HepG2 (cell line): ENCODE data around the gene PSMD4. TPM values are rescaled to one million over a fixed set of nuclear protein-coding genes. Genes with fewer than 3 reads are reported as not detected.

Source experiments
- AGO1 ChIP-seq: fragments of 200-400 bp; formaldehyde crosslinking; IDR thresholded peaks from 2 replicates; pipeline ENCODE4 v1.6.1; 2017; ENCODE audit warnings: mild to moderate bottlenecking, low read depth, low read length, moderate library complexity; ENCODE audit not compliant: poor library complexity, severe bottlenecking
- KLF15 ChIP-seq: sonication (generic); formaldehyde crosslinking; IDR thresholded peaks from 2 replicates; pipeline ENCODE4 v1.8.1; 2023; ENCODE audit warnings: borderline replicate concordance, mild to moderate bottlenecking, inconsistent platforms, missing genetic modification reagents, mixed read lengths
- MIXL1 ChIP-seq: IDR thresholded peaks from 2 replicates; pipeline ENCODE4 v1.6.1; 2016
- MXD3 ChIP-seq: IDR thresholded peaks from 2 replicates; pipeline ENCODE4 v1.6.1; 2016; ENCODE audit warnings: mild to moderate bottlenecking, missing biosample characterization, missing genetic modification reagents
- NFIC ChIP-seq: IDR thresholded peaks from 2 replicates; pipeline ENCODE4 v1.6.1; 2012; ENCODE audit warnings: mild to moderate bottlenecking, low read length, inconsistent platforms
- RARA ChIP-seq: IDR thresholded peaks from 2 replicates; pipeline ENCODE4 v1.6.1; 2016; ENCODE audit warnings: missing genetic modification reagents, missing compliant biosample characterization
- SNAI1 ChIP-seq: sonication (generic); formaldehyde crosslinking; IDR thresholded peaks from 2 replicates; pipeline ENCODE4 v1.5.0; 2020; ENCODE audit warnings: mild to moderate bottlenecking, missing genetic modification reagents, borderline replicate concordance
- SSRP1 ChIP-seq: IDR thresholded peaks from 2 replicates; pipeline ENCODE4 v1.6.1; 2016; ENCODE audit warnings: control low read depth
- TCF12 ChIP-seq, 2 experiments: fragments of 450-650 bp in 1 of 2; sonication (generic) in 1 of 2; formaldehyde crosslinking in 1 of 2; IDR thresholded peaks; 2 replicates each; pipeline versions ENCODE4 v1.6.1 to v1.8.0; 2017 to 2022; ENCODE audit warnings: antibody characterized with exemption in 1 of 2, mild to moderate bottlenecking in 1 of 2, missing genetic modification reagents in 1 of 2, moderate library complexity in 1 of 2
- TRAFD1 ChIP-seq: sonication (generic); formaldehyde crosslinking; IDR thresholded peaks from 2 replicates; pipeline ENCODE4 v1.5.1; 2020; ENCODE audit warnings: missing genetic modification reagents, mild to moderate bottlenecking, borderline replicate concordance
- TSC22D2 ChIP-seq: sonication (generic); formaldehyde crosslinking; IDR thresholded peaks from 2 replicates; pipeline ENCODE4 v1.5.1; 2020; ENCODE audit warnings: missing genetic modification reagents, mild to moderate bottlenecking, borderline replicate concordance
- ZBTB42 ChIP-seq: sonication (generic); formaldehyde crosslinking; IDR thresholded peaks from 2 replicates; pipeline ENCODE4 v1.5.0; 2020; ENCODE audit warnings: mild to moderate bottlenecking, missing genetic modification reagents
- ZC3H13 ChIP-seq: sonication (generic); formaldehyde crosslinking; IDR thresholded peaks from 2 replicates; pipeline ENCODE4 v1.8.1; 2023; ENCODE audit warnings: mild to moderate bottlenecking, missing genetic modification reagents, moderate library complexity
- ZNF224 ChIP-seq: sonication (generic); formaldehyde crosslinking; IDR thresholded peaks from 2 replicates; pipeline ENCODE4 v1.5.0; 2020; ENCODE audit warnings: mild to moderate bottlenecking, missing genetic modification reagents
- ZNF496 ChIP-seq: sonication (generic); formaldehyde crosslinking; IDR thresholded peaks from 2 replicates; pipeline ENCODE4 v1.8.1; 2023; ENCODE audit warnings: mild to moderate bottlenecking, moderate library complexity, missing genetic modification reagents; ENCODE audit not compliant: insufficient replicate concordance
- ZNF510 ChIP-seq: sonication (generic); formaldehyde crosslinking; IDR thresholded peaks from 2 replicates; pipeline ENCODE4 v1.4.0; 2020; ENCODE audit warnings: low read depth, mild to moderate bottlenecking, missing genetic modification reagents
- ZNF704 ChIP-seq: sonication (generic); formaldehyde crosslinking; IDR thresholded peaks from 2 replicates; pipeline ENCODE4 v1.8.1; 2023; ENCODE audit warnings: mild to moderate bottlenecking, inconsistent platforms, moderate library complexity, missing genetic modification reagents, borderline replicate concordance
- ZNF737 ChIP-seq: sonication (generic); formaldehyde crosslinking; IDR thresholded peaks from 2 replicates; pipeline ENCODE4 v1.5.0; 2020; ENCODE audit warnings: missing genetic modification reagents, mild to moderate bottlenecking, borderline replicate concordance
- ZNF773 ChIP-seq: sonication (generic); formaldehyde crosslinking; IDR thresholded peaks from 2 replicates; pipeline ENCODE4 v1.4.0; 2020; ENCODE audit warnings: missing genetic modification reagents, borderline replicate concordance
- polyA plus RNA-seq, 8 experiments: library from polyadenylated mRNA; depleted of rRNA in 3 of 8; stranded (reverse) in 7 of 8; unstranded in 1 of 8; fragments of >200 nt; fragmentation: Illumina TruSeq in 4 of 8; extraction: Trizol in 4 of 8; gene quantifications; 2 replicates each; pipeline versions ENCODE4 v1.2.1 to v1.2.3, GENCODE V29; 2011 to 2016; ENCODE audit warnings: low read depth in 4 of 8, missing spikeins in 1 of 8, mixed read lengths in 1 of 8; ENCODE audit not compliant: insufficient read depth in 1 of 8
- total RNA-seq, 5 experiments: library from RNA; depleted of rRNA; stranded (reverse); fragments of >200 nt; fragmentation: Illumina TruSeq; extraction: Trizol; gene quantifications; 2 replicates each; pipeline ENCODE4 v1.2.3, GENCODE V29; 2016; ENCODE audit warnings: low read depth in 1 of 5
- TF ChIP-seq, protein P1 (sequence below): IDR thresholded peaks from 2 replicates; pipeline ENCODE4 v1.6.1; 2016; ENCODE audit warnings: low read depth, control low read depth
- TF ChIP-seq, protein P2 (sequence below): IDR thresholded peaks from 2 replicates; pipeline ENCODE4 v1.6.1; 2016; ENCODE audit warnings: missing genetic modification reagents, missing compliant biosample characterization
- TF ChIP-seq, protein P3 (sequence below): sonication (generic); formaldehyde crosslinking; IDR thresholded peaks from 2 replicates; pipeline ENCODE4 v1.5.1; 2020; ENCODE audit warnings: mild to moderate bottlenecking, missing genetic modification reagents, borderline replicate concordance

Gene PSMD4
- total and polyA plus RNA-seq, 2 of the 13 experiments (the other 11 are each of a cell fraction or from before 2014, with no cell fraction given): 194 to 243 TPM

GRCh38 chr1:151281225-151281968 is 26.9 kb downstream of the PSMD4 start (continued):
- TF ChIP-seq, protein P1, sequence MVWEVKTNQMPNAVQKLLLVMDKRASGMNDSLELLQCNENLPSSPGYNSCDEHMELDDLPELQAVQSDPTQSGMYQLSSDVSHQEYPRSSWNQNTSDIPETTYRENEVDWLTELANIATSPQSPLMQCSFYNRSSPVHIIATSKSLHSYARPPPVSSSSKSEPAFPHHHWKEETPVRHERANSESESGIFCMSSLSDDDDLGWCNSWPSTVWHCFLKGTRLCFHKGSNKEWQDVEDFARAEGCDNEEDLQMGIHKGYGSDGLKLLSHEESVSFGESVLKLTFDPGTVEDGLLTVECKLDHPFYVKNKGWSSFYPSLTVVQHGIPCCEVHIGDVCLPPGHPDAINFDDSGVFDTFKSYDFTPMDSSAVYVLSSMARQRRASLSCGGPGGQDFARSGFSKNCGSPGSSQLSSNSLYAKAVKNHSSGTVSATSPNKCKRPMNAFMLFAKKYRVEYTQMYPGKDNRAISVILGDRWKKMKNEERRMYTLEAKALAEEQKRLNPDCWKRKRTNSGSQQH: peak; percentile 38; the same call in 1 of the 2 replicates
- no peak; the same call in none of the 2 replicates for TF ChIP-seq ZC3H13 (CRISPR knock-in tag)
- TF ChIP-seq ZNF737 (CRISPR knock-in tag): 0 out of 2 replicates have a peak, but pooled peaks have one; percentile 70
- TF ChIP-seq ZNF224 (CRISPR knock-in tag): peak; percentile 43; the same call in 1 of the 2 replicates
- TF ChIP-seq ZNF496 (CRISPR knock-in tag): no peak
- no peak for TF ChIP-seq TRAFD1
- no peak for TF ChIP-seq NFIC
- peak; percentile 53 for TF ChIP-seq RARA (CRISPR knock-in tag)
- TF ChIP-seq KLF15 (CRISPR knock-in tag): no peak
- TF ChIP-seq AGO1: no peak
- no peak for TF ChIP-seq SNAI1 (CRISPR knock-in tag)
- TF ChIP-seq TCF12 (IDR thresholded peaks at IDR 0.05): no peak
- no peak for TF ChIP-seq TCF12 (CRISPR knock-in tag; IDR thresholded peaks at IDR 0.05)
- no peak for TF ChIP-seq MIXL1 (CRISPR knock-in tag)
- TF ChIP-seq, protein P2, sequence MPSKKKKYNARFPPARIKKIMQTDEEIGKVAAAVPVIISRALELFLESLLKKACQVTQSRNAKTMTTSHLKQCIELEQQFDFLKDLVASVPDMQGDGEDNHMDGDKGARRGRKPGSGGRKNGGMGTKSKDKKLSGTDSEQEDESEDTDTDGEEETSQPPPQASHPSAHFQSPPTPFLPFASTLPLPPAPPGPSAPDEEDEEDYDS (CRISPR knock-in tag): peak; percentile 77
- TF ChIP-seq SSRP1: peak; percentile 55; the same call in 1 of the 2 replicates
- TF ChIP-seq MXD3 (CRISPR knock-in tag): no peak
- TF ChIP-seq TSC22D2 (CRISPR knock-in tag): no peak
- TF ChIP-seq ZNF704 (CRISPR knock-in tag): no peak
- no peak for TF ChIP-seq ZNF510 (CRISPR knock-in tag)
- TF ChIP-seq, protein P3, sequence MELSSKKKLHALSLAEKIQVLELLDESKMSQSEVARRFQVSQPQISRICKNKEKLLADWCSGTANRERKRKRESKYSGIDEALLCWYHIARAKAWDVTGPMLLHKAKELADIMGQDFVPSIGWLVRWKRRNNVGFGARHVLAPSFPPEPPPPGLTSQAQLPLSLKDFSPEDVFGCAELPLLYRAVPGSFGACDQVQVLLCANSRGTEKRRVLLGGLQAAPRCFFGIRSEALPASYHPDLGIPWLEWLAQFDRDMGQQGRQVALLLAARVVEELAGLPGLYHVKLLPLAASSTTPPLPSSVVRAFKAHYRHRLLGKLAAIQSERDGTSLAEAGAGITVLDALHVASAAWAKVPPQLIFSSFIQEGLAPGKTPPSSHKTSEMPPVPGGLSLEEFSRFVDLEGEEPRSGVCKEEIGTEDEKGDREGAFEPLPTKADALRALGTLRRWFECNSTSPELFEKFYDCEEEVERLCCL (CRISPR knock-in tag): no peak
- TF ChIP-seq ZBTB42: 0 out of 2 replicates have a peak, but pooled peaks have one; percentile 54
- no peak for TF ChIP-seq ZNF773
